Measurements from ENCODE around the gene GSK3A.

DNA sequence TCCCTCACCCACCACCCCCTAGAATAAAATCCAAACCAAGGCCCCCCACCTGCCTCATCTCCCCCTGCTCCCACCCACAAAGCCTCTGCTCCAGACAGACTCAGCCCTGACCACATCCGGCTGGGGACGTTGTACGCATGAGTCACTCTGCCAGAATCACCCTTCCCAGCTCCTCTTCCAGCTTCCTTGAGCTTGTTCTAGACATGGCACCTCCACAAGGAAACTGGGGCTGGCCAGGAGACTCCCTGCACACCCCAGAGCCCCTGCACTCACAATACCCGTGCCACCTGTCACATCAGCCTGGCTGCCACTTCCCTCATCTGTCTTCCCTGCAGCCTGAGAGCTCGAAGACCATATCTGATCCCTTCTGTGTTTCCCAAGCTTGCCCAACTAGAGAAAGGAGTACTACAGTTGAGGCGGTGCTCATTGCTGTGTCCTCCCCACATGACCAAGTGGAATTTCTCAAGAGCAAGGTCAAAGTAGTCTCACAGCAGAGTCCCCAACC is 34.6 kb downstream of the GSK3A start:
- TF ChIP-seq, protein P1, sequence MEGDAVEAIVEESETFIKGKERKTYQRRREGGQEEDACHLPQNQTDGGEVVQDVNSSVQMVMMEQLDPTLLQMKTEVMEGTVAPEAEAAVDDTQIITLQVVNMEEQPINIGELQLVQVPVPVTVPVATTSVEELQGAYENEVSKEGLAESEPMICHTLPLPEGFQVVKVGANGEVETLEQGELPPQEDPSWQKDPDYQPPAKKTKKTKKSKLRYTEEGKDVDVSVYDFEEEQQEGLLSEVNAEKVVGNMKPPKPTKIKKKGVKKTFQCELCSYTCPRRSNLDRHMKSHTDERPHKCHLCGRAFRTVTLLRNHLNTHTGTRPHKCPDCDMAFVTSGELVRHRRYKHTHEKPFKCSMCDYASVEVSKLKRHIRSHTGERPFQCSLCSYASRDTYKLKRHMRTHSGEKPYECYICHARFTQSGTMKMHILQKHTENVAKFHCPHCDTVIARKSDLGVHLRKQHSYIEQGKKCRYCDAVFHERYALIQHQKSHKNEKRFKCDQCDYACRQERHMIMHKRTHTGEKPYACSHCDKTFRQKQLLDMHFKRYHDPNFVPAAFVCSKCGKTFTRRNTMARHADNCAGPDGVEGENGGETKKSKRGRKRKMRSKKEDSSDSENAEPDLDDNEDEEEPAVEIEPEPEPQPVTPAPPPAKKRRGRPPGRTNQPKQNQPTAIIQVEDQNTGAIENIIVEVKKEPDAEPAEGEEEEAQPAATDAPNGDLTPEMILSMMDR (conservative IDR thresholded peaks at IDR 0.05; ENCODE audit: low read depth in 2 of 2): no peak
- no peak for TF ChIP-seq POLR2AphosphoS5 (IDR thresholded peaks at IDR 0.05; ENCODE audit: low read depth)
- TF ChIP-seq STAT1 (IDR thresholded peaks at IDR 0.05; ENCODE audit: unreplicated experiment): no peak
- TF ChIP-seq EZH2 (IDR thresholded peaks at IDR 0.05; ENCODE audit: low read depth, unreplicated experiment): no peak
- TF ChIP-seq, protein P2, sequence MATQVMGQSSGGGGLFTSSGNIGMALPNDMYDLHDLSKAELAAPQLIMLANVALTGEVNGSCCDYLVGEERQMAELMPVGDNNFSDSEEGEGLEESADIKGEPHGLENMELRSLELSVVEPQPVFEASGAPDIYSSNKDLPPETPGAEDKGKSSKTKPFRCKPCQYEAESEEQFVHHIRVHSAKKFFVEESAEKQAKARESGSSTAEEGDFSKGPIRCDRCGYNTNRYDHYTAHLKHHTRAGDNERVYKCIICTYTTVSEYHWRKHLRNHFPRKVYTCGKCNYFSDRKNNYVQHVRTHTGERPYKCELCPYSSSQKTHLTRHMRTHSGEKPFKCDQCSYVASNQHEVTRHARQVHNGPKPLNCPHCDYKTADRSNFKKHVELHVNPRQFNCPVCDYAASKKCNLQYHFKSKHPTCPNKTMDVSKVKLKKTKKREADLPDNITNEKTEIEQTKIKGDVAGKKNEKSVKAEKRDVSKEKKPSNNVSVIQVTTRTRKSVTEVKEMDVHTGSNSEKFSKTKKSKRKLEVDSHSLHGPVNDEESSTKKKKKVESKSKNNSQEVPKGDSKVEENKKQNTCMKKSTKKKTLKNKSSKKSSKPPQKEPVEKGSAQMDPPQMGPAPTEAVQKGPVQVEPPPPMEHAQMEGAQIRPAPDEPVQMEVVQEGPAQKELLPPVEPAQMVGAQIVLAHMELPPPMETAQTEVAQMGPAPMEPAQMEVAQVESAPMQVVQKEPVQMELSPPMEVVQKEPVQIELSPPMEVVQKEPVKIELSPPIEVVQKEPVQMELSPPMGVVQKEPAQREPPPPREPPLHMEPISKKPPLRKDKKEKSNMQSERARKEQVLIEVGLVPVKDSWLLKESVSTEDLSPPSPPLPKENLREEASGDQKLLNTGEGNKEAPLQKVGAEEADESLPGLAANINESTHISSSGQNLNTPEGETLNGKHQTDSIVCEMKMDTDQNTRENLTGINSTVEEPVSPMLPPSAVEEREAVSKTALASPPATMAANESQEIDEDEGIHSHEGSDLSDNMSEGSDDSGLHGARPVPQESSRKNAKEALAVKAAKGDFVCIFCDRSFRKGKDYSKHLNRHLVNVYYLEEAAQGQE (IDR thresholded peaks at IDR 0.05; ENCODE audit: unreplicated experiment): no peak
- no peak for TF ChIP-seq CREB1 (CRISPR knock-in tag; IDR thresholded peaks at IDR 0.05; ENCODE audit: low read depth)
